C4-2B (cell line): ENCODE measurements around the gene CD80.

Experiments used
- CTCF ChIP-seq: fragments of 450-650 bp; conservative IDR thresholded peaks from 2 replicates; pipeline ENCODE4 v1.5.1; 2017; ENCODE audit warnings: mild to moderate bottlenecking
- ZFX ChIP-seq: fragments of 450-650 bp; IDR thresholded peaks from 2 replicates; pipeline ENCODE4 v1.6.1; 2017

- TF ChIP-seq CTCF, result no peak
- TF ChIP-seq ZFX, result no peak
Observed at GRCh38 chr3:119492128-119492527, 67.3 kb downstream of the CD80 start.
